ENCODE measurements around the gene ZNF595.

The ZNF595 gene

DNA sequence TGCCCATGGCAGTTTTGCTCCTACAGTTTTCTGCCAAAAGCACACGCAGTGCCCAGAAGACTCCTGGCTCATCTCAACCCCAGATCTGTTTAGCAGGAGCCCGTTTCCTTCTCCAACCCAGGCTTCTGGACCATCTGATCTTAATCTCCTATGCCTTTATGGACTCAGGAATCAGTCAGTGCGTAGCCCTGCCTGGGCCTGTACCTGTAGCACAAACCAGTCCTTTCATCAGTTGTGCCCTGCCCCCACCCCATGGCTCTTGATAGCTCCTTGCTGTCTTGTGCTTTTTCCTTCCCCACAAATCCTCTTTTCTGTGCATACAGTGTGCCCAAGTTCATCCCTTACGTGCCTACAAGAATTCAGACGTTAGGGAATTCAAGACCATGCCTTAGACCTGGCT lies 72.7 kb downstream of the ZNF595 start:
- Histone ChIP-seq H3K4me1 (ENCODE audit: insufficient read depth, low read length) (no peaks in the 10 kb centered on the region), H3K36me3 (ENCODE audit: insufficient read depth, low read depth, low read length) (peaks cover 40% of the 10 kb centered on the region), H3K27ac (ENCODE audit: low read length) (no peak overlapping the region), H3K9me3 (ENCODE audit: insufficient read depth, low read depth, low read length) (peaks cover 24% of the 10 kb centered on the region), H3K9ac (ENCODE audit: low read depth, low read length) (peak overlapping the region; percentile 97; the same call in 1 of the 2 replicates), H3K4me3 (ENCODE audit: low read length) (peak overlapping the region; percentile 95), H3K27me3 (ENCODE audit: insufficient read depth, low read length) (no peaks in the 10 kb centered on the region)

DNA sequence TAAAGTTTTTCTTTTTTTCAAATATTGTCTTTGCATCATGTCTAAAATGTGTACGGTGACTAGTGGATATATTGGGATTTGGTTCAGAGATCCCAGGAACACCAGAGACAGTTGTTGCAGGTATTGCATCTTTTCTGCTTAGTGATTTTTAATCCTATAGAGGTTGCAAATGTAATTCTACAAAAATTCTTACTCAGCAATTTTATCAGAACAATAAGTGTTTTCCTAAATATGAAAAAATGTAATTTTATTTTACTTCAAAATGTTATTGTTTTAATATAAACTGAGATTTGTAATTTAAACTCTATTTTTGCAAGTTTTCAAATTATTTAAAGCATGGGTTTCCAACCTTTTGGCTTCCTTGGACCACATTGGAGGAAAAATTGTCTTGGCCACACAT lies 79.4 kb downstream of the ZNF595 start:
- Histone ChIP-seq H3K27me3 (ENCODE audit: insufficient read depth, low read length) (no peaks in the 10 kb centered on the region), H3K4me3 (ENCODE audit: low read length) (no peak overlapping the region), H3K9me3 (ENCODE audit: insufficient read depth, low read depth, low read length) (peaks cover 17% of the 10 kb centered on the region), H3K27ac (ENCODE audit: low read length) (no peak overlapping the region), H3K36me3 (ENCODE audit: insufficient read depth, low read depth, low read length) (peaks cover 76% of the 10 kb centered on the region), H3K9ac (ENCODE audit: low read depth, low read length) (no peak overlapping the region), H3K4me1 (ENCODE audit: insufficient read depth, low read length) (no peaks in the 10 kb centered on the region)

Data from iPS-20b (cell line).